ENCODE measurements around the gene PEX14.
A peak's percentile ranks its signal among the peaks of the same experiment; 100 is the strongest.

Gene PEX14

GRCh38 chr1:10653370-10654125 is 178.8 kb downstream of the PEX14 start:
- DNase-seq = no peak

GRCh38 chr1:10655002-10655401 is 180.3 kb downstream of the PEX14 start:
- DNase-seq = no peak

- no peak for DNase-seq
Observed at GRCh38 chr1:10656431-10656830, 181.7 kb downstream of the PEX14 start.

GRCh38 chr1:10657088-10657847 is 182.5 kb downstream of the PEX14 start:
- no peak for DNase-seq

- DNase-seq = no peak
Observed at GRCh38 chr1:10658396-10659066, 183.8 kb downstream of the PEX14 start.

GRCh38 chr1:10659218-10659617 is 184.5 kb downstream of the PEX14 start:
- no peak for DNase-seq

- no peak for DNase-seq
Observed at GRCh38 chr1:10659646-10660540, 185.1 kb downstream of the PEX14 start.

GRCh38 chr1:10661453-10661852 is 186.7 kb downstream of the PEX14 start:
- no peak for DNase-seq

- DNase-seq = no peak
Observed at GRCh38 chr1:10662090-10662688, 187.4 kb downstream of the PEX14 start.

- no peak for DNase-seq
Observed at GRCh38 chr1:10662824-10663677, 188.3 kb downstream of the PEX14 start.

- peak; percentile 88 for DNase-seq
Observed at GRCh38 chr1:10663678-10664035, 188.9 kb downstream of the PEX14 start.

GRCh38 chr1:10664251-10664650 is 189.5 kb downstream of the PEX14 start:
- DNase-seq = no peak

- DNase-seq = no peak
Observed at GRCh38 chr1:10665226-10665625, 190.5 kb downstream of the PEX14 start.

- no peak for DNase-seq
Observed at GRCh38 chr1:10665930-10666850, 191.4 kb downstream of the PEX14 start.

- no peak for DNase-seq
Observed at GRCh38 chr1:10667861-10668761, 193.4 kb downstream of the PEX14 start.

GRCh38 chr1:10669570-10669969 is 194.8 kb downstream of the PEX14 start:
- DNase-seq = no peak

- no peak for DNase-seq
Observed at GRCh38 chr1:10670190-10670589, 195.4 kb downstream of the PEX14 start.

- no peak for DNase-seq
Observed at GRCh38 chr1:10671090-10671489, 196.3 kb downstream of the PEX14 start.
